Liver (tissue), 9 donors: ENCODE measurements around the gene CHRNA5. TPM values are rescaled to one million over a fixed set of nuclear protein-coding genes. Genes with fewer than 3 reads are reported as not detected.

Experiments
- DNase-seq: peaks from one replicate; pipeline ENCODE4 v3.0.0-alpha.2; 2017; ENCODE audit warnings: low spot score
- H3K27ac ChIP-seq, 2 donors: one replicate each; pipeline ENCODE4 v1.7.0; 2013; ENCODE audit warnings: inconsistent platforms in 2 of 2, low read length in 2 of 2, control low read depth in 1 of 2, low read depth in 1 of 2, mild to moderate bottlenecking in 1 of 2
- H3K27me3 ChIP-seq, 4 donors: one replicate each; pipeline versions ENCODE4 v1.6.1 to v1.7.0; 2013; ENCODE audit warnings: low read length in 3 of 4, inconsistent platforms in 1 of 4, mild to moderate bottlenecking in 1 of 4, moderate library complexity in 1 of 4; ENCODE audit not compliant: control insufficient read depth in 4 of 4, insufficient read depth in 4 of 4
- H3K36me3 ChIP-seq, 4 donors: one replicate each; pipeline versions ENCODE4 v1.6.1 to v1.7.0; 2013; ENCODE audit warnings: low read length in 3 of 4, mild to moderate bottlenecking in 3 of 4, low read depth in 1 of 4, moderate library complexity in 1 of 4; ENCODE audit not compliant: control insufficient read depth in 4 of 4, insufficient read depth in 3 of 4
- H3K4me1 ChIP-seq, 4 donors: one replicate each; pipeline versions ENCODE4 v1.6.1 to v1.7.0; 2013; ENCODE audit warnings: low read length in 3 of 4, mild to moderate bottlenecking in 3 of 4, moderate library complexity in 1 of 4; ENCODE audit not compliant: control insufficient read depth in 4 of 4, insufficient read depth in 4 of 4
- H3K4me3 ChIP-seq, 3 donors: one replicate each; pipeline versions ENCODE4 v1.6.1 to v1.7.0; 2013; ENCODE audit warnings: low read length in 3 of 3, control low read depth in 1 of 3, low read depth in 1 of 3, mild to moderate bottlenecking in 1 of 3
- H3K9ac ChIP-seq, 2 donors: one replicate each; pipeline ENCODE4 v1.7.0; 2013; ENCODE audit warnings: low read length in 2 of 2, mild to moderate bottlenecking in 2 of 2, moderate library complexity in 2 of 2, control low read depth in 1 of 2, low read depth in 1 of 2
- H3K9me3 ChIP-seq, 4 donors: one replicate each; pipeline versions ENCODE4 v1.6.1 to v1.7.0; 2013; ENCODE audit warnings: low read length in 3 of 4; ENCODE audit not compliant: control insufficient read depth in 4 of 4
- CTCF ChIP-seq: fragments of 150-350 bp; IDR thresholded peaks from 2 replicates; pipeline ENCODE4 v1.5.1; 2017; ENCODE audit warnings: improper control_type of control experiment, low read depth, low read length; ENCODE audit not compliant: missing input control
- EGR1 ChIP-seq, 2 donors: IDR thresholded peaks; 2 replicates each; pipeline ENCODE4 v1.6.1; 2016 to 2018; ENCODE audit warnings: antibody characterized with exemption in 2 of 2, low read depth in 2 of 2
- GABPA ChIP-seq, 2 donors: IDR thresholded peaks in 1 of 2; conservative IDR thresholded peaks in 1 of 2; 2 replicates each; pipeline ENCODE4 v1.6.1; 2016; ENCODE audit warnings: antibody characterized with exemption in 2 of 2, mild to moderate bottlenecking in 1 of 2, moderate library complexity in 1 of 2
- HNF4A ChIP-seq, 2 donors: conservative IDR thresholded peaks; 2 replicates each; pipeline ENCODE4 v1.6.1; 2016; ENCODE audit warnings: antibody characterized with exemption in 2 of 2, mild to moderate bottlenecking in 2 of 2
- HNF4G ChIP-seq: IDR thresholded peaks from 2 replicates; pipeline ENCODE4 v1.6.1; 2016; ENCODE audit warnings: antibody characterized with exemption
- JUND ChIP-seq, 2 donors: IDR thresholded peaks; 2 replicates each; pipeline ENCODE4 v1.6.1; 2016; ENCODE audit warnings: antibody characterized with exemption in 2 of 2
- RAD21 ChIP-seq, 2 donors: IDR thresholded peaks; 2 replicates each; pipeline ENCODE4 v1.6.1; 2016; ENCODE audit warnings: antibody characterized with exemption in 2 of 2, mild to moderate bottlenecking in 2 of 2
- REST ChIP-seq: IDR thresholded peaks from 2 replicates; pipeline ENCODE4 v1.6.1; 2016; ENCODE audit warnings: antibody characterized with exemption, mild to moderate bottlenecking
- RXRA ChIP-seq, 2 donors: IDR thresholded peaks; 2 replicates each; pipeline ENCODE4 v1.6.1; 2017 to 2018; ENCODE audit warnings: antibody characterized with exemption in 2 of 2, mild to moderate bottlenecking in 1 of 2
- TAF1 ChIP-seq: conservative IDR thresholded peaks from 2 replicates; pipeline ENCODE4 v1.6.1; 2016; ENCODE audit warnings: antibody characterized with exemption, mild to moderate bottlenecking
- YY1 ChIP-seq: IDR thresholded peaks from 2 replicates; pipeline ENCODE4 v1.6.1; 2016; ENCODE audit warnings: antibody characterized with exemption, mild to moderate bottlenecking
- ZBTB33 ChIP-seq: IDR thresholded peaks from 2 replicates; pipeline ENCODE4 v1.6.1; 2016; ENCODE audit warnings: antibody characterized with exemption
- WGBS: extraction: QIAGEN DNeasy Blood & Tissue Kit; methylation state at CpG from one replicate; pipeline ENCODE4 v1.1.7; 2013; 5-methylcytosine and 5-hydroxymethylcytosine counted together
- polyA plus RNA-seq, 2 donors: library from polyadenylated mRNA; stranded (reverse) in 1 of 2; unstranded in 1 of 2; fragments of 200-250 nt in 1 of 2; fragments of >200 nt in 1 of 2; fragmentation: Nextera tagmentation in 1 of 2; extraction: Ambion mirVana in 1 of 2; gene quantifications; one replicate each; pipeline versions ENCODE4 v1.2.1 to v1.2.3, GENCODE V29; 2013 to 2015
- total RNA-seq, 2 donors: library from RNA; depleted of rRNA; stranded (reverse); fragments of >200 nt; gene quantifications; one replicate each; pipeline ENCODE4 v1.2.3, GENCODE V29; 2014
- TF ChIP-seq, protein P1 (sequence below): IDR thresholded peaks from 2 replicates; pipeline ENCODE4 v1.6.1; 2016; ENCODE audit warnings: antibody characterized with exemption
- donor health status: healthy.
- donor health status: healthy.
- donor health status: healthy.
- donor health status: healthy.
- donor health status: healthy.

The CHRNA5 gene
- total and polyA plus RNA-seq, 4 donors, result 0.17 to 0.56 (median 0.36) TPM

DNA sequence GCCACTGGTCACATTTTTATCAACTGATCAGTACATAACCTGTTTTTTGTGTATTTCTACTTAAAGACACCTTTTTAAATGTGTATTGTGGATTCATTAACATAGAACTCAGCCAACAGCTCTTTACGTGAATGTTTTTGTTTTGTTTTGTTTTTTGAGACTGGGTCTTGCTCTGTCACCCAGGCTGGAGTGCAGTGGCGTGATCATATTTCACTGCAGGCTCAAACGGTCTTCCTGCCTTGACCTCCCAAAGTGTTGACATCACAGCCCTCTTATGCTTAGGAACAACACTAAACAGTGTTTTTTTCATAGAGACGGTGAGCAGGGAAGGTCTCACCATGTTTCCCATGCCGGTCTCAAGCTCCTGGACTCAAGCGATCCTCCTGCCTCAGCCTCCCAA lies 15.1 kb upstream of the CHRNA5 start:
- no peaks in the 10 kb centered on the region for H3K27me3 ChIP-seq
- H3K4me3 ChIP-seq, result no peak overlapping the region
- no peaks in the 10 kb centered on the region for H3K9me3 ChIP-seq
- H3K4me1 ChIP-seq, result no peaks in the 10 kb centered on the region
- 91% methylated on average over 6 of the region's 6 CpGs for WGBS
- TF ChIP-seq GABPA (IDR thresholded peaks at IDR 0.05 in 1 of 2, conservative IDR thresholded peaks at IDR 0.05 in 1 of 2), result no peak
- no peak for TF ChIP-seq RXRA (IDR thresholded peaks at IDR 0.05)
- no peak for TF ChIP-seq REST
- TF ChIP-seq RAD21 (IDR thresholded peaks at IDR 0.05), result no peak
- DNase-seq, result no peak
- H3K9ac ChIP-seq, result no peak overlapping the region
- H3K27ac ChIP-seq, result no peak overlapping the region
- peaks cover 18 to 58% (median 46%) of the 10 kb centered on the region in 4 donors for H3K36me3 ChIP-seq

- TF ChIP-seq GABPA (IDR thresholded peaks at IDR 0.05 in 1 of 2, conservative IDR thresholded peaks at IDR 0.05 in 1 of 2), result no peak
- TF ChIP-seq TAF1, result no peak
- no peak for TF ChIP-seq JUND (IDR thresholded peaks at IDR 0.05)
- TF ChIP-seq CTCF, result no peak
- TF ChIP-seq YY1, result no peak
- TF ChIP-seq EGR1 (IDR thresholded peaks at IDR 0.05; ENCODE audit: low read depth in 2 of 2), result no peak
- no peak for TF ChIP-seq HNF4G
- TF ChIP-seq, protein P1, sequence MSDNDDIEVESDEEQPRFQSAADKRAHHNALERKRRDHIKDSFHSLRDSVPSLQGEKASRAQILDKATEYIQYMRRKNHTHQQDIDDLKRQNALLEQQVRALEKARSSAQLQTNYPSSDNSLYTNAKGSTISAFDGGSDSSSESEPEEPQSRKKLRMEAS, result no peak
- no peak for DNase-seq
- Histone ChIP-seq H3K27me3 (no peaks in the 10 kb centered on the region), H3K27ac (no peak overlapping the region), H3K4me1 (no peaks in the 10 kb centered on the region), H3K9ac (no peak overlapping the region), H3K9me3 (no peaks in the 10 kb centered on the region), H3K36me3 (peaks cover 16 to 51% (median 40%) of the 10 kb centered on the region in 4 donors), H3K4me3 (no peak overlapping the region)
- 81% methylated on average over 3 of the region's 3 CpGs for WGBS
Measured at GRCh38 chr15:78550815-78551214, 14.5 kb upstream of the CHRNA5 start.

DNA sequence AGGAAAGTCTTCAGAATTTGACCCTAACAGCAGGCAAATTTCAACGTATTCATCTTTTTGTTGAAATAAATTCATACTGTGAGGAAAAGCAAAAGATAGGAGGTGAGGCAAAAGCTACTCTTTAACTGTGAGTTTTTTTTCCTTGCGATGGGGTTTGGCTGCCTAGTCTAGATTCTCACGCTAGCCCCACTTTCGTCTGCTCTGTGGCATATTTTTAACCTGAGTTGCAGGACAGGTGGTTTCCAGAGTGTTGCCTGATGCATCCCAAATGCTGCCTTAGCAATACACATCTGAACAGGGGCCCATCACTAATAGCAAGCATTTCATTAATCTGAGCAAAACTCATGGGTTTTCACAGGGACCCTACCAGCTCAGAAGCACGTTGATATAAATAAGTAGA lies 13.4 kb upstream of the CHRNA5 start:
- no peak overlapping the region for H3K27ac ChIP-seq
- H3K9me3 ChIP-seq, result no peaks in the 10 kb centered on the region
- H3K27me3 ChIP-seq, result no peaks in the 10 kb centered on the region
- peaks cover 12 to 42% (median 32%) of the 10 kb centered on the region in 4 donors for H3K36me3 ChIP-seq
- H3K4me3 ChIP-seq, result no peak overlapping the region
- H3K9ac ChIP-seq, result no peak overlapping the region
- 92% methylated on average over 5 of the region's 5 CpGs for WGBS
- DNase-seq, result no peak
- no peaks in the 10 kb centered on the region for H3K4me1 ChIP-seq
- TF ChIP-seq CTCF, result no peak
- TF ChIP-seq ZBTB33, result no peak
- no peak for TF ChIP-seq HNF4A (conservative IDR thresholded peaks at IDR 0.05)
- no peak for TF ChIP-seq REST
- TF ChIP-seq RAD21 (IDR thresholded peaks at IDR 0.05), result no peak
- no peak for TF ChIP-seq EGR1 (IDR thresholded peaks at IDR 0.05; ENCODE audit: low read depth in 2 of 2)
- TF ChIP-seq HNF4G, result no peak
